Activated gamma-delta T cell (primary cell): ENCODE data around the gene ATP2C2.
"Not testable (repeated sequence)": the region's sequence is repeated elsewhere in the genome, so short reads cannot be mapped to it uniquely, and the experiment has no call there.

Experiments used
- DNase-seq: peaks from one replicate; lab custom pipeline; 2025; lab: John Stamatoyannopoulos, UW

Gene ATP2C2

DNA sequence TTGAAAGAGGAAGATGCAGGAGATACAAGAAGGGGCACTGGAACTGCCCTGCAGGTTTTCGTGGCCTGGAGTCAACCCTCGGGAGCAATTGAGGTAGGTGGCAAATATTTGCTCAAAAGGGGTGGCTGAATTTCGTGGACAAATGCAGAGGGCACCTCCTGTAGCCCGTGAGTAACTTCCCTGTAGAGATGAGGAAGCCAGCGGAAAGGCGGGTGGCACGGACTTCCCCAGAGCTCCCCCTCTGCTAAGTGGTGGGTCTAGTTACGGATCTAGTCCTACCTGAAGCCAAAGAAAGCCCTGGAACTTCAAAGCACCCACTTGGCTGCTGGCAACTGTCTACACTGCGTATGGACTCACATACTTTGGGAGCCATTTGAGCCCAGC lies 1.0 kb upstream of the ATP2C2 start:
- no peak for DNase-seq

DNA sequence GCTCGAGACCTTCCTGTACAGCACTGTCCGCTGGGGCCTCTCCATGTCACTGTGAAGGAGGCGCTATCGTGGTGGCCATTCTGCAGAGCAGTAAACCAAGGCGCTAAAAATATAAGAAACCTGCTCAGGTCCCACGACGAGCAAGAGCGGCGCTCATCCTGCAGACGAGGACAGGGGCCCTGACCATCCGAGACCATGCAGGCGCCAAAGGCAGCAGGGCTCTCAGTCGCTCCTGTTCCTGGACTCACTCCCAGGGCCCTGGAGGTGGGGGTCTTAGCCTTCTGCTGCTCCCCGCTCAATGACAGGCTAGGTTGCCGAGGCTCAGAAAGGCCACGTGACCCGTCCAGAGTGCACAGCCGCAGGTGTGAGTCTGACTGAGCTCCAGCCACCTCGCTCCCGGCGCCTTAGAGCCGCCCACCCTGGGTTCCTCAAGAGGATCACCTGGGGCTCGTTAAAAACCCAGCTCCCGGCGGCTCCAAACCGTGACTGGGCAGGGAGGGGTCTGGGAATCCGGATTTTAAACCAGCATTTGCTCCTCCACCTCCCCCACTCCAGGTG lies 509 bp upstream of the ATP2C2 start:
- DNase-seq = no peak

DNA sequence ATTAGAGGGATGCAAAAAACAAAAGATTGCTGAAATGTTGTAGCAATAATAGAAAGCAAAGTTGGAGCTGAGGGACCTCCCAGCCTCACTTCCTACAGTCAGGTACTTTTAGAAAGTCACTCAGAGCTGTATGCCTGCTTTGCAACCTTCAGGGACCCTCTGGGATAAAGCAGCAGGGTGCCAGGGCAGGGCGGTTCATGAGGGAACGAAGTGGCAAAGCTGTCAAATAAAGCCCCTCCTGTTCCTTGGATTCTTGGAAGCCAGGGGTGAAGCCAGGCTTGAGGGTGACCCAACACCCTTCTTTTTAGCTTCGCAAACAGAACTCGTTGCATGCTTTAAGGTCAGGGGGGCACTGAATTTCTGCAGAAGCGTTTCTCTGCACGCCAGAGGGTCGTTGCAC lies 767 bp downstream of the ATP2C2 start:
- no peak for DNase-seq

DNA sequence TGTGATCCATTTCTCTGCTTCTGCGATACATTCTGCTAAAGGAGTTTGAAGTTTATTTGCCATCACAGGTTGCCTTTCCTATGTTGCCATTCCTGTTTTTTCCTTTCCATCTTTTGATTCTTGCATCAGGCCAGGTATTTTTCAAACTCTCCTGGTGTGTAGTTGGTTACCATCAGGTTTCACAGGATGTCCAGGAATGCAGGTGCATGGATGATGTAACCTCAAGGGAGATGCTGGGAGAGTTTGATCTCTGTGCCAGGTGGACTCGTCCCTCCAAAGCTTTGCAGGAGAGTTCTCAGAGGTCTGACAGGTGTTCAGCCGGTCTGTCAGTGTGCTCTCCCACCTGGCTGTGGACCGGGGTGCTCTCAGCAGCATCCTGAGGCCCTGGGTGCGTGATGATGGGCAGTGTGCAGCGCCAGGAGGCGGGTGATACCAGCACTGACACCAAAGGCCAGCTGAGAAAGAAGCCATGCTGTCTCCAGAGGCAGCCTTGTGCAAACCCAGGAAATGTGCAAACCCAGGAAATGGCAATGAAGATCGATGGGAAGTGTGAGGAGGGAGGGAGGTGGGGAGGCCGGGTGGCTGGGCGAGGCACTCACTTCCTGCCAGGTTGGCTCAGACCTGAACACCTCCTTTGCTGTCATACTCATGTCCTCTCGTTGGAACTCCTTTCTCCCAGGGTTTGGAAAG lies 1.7 kb downstream of the ATP2C2 start:
- no peak for DNase-seq

DNA sequence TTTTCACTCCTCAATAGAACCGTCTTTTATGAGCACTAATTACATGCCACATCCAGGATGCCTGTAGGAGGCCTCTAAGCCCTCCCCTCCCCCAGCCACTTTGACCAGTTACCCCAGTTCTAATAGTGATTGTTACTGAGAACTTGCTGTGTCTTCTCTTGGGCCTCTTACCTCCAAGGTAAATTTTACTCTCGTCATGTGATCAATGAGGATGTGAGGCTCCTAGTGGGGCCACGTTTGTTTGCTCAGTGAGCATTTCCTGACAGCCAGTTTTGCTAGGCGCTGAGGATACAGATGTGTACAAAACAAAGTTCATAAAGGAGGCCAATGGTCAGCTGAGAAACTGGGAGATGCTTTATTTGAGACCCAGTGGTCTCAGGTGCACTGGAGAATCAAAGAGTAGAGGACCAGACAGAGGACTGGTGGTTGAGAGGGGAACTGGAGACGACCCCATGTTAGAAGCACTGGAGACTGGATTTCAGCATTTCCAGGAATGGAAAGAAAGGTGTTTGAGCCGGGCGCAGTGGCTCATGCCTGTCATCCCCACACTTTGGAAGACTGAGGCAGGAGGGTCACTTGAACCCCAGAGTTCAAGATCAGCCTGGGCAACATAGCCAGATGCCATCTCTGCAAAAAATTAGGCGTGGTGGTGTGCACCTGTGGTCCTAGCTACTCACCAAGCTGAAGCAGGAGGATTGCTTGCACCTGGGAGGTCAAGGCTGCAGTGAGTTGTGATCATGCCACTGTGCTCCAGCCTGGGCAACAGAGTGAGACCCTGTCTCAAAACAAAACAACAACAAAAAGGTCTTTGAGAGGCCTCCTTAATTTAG lies 2.6 kb downstream of the ATP2C2 start:
- no peak for DNase-seq

DNA sequence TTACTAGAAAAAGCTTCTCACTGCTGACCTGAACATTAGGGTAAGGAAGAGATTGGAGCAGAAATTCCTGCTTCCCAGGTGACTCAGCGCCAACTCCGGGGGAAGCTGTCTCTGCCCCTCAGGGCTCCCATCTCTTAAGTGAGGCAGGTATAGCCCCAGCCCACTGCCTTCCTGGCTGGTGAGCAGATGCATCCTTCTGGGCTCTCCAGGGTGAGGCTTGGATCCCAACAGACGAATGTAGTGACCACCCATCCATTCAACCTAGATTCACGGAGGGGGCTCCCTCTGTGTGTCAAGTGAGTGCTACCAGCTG lies 3.2 kb downstream of the ATP2C2 start:
- no peak for DNase-seq

DNA sequence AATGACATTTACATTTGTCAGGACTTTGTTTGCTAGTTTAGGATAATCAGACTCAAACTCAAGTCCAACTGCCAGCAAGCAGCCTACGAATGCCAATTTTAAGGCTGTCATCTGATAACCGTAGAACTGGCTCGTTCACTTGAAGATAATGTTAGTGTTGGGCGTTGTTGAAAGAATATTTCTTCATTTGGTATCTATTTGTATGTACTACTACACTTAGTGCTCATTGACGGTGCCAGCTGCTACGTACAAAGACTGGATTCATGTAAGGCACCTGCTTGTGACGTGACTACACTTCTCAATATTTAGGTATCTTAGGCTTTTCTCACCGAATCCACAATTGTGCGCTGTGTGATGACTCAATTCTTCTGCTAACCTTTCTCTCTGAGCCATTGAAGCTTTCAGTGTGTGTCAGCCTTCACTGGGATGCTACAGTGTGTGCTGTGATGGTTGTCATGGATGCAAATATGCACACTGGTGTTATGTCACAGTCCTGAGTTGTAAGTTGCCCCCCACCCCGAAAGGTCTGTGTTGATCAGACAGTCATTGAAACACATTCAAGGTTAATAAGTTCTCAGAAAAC lies 5.7 kb downstream of the ATP2C2 start:
- no peak for DNase-seq

DNA sequence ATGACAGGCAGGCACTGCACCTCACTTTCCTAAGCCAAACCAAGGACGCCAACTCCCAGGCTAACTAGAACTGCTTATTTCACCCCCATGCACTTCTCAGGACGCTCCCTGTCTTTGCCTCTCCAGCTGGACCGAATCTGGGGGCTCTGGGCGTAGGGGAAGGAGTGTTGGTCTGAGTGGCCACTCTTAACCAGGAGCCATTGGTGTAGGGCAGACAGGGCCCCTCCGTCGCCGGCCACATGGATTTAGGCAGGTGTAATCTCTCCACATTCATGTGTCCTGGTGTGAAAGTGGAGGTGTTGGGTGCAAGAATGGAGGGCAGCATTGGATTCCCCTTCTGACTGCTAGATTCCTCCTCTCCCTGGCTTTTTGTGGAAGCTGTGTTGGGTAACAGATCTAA lies 9.8 kb downstream of the ATP2C2 start:
- no peak for DNase-seq

DNA sequence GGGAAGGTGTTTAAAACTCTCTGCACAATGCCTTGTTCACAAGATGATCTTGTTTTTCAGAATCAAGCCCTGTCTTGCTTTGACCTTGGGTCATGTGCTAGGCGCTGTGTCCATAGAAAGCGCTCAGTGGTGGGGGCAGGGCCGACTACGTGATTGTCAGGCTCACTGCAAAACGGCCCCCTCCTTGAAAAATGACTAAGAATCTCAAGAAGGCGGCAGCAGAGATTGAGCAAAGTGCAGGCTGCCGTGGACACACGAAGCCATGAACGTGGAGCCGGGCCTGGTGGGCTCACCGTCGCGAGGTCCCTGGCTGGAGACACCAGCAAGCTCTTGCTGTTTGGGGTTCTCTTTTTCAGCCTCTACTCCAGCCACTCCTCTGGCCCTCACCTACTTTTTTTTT lies 10.2 kb downstream of the ATP2C2 start:
- DNase-seq = no peak

DNA sequence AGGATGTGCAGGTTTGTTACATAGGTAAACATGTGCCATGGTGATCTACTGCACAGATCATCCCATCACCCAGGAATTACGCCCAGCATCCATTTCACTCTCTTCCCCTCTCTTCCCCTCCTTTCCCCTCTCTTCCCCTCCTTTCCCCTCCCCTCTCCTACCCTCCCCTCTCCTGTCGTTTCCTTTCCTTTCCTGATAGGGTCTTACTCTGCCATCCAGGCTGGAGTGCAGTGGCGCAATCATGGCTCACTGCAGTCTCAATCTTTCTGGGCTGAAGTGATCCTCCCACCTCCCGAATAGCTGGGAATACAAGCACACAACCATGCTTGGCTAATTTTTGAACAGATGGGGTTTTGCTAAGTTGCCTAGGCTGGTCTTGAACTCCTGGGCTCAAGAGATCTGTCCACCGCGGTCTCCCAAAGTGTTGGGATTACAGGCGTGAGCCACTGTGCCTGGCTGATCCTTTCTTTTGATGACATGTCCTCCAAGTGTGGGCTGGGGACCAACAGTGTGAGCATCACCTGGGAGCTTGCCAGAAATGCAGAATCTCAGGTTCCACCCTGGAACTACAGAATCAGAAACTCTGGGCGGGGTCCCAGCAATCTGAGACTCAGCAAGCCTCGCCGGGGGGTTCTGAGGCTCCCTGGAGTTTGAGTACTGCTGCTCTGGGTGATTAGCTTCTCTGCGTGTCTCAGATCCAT lies 10.8 kb downstream of the ATP2C2 start:
- DNase-seq = no peak

DNA sequence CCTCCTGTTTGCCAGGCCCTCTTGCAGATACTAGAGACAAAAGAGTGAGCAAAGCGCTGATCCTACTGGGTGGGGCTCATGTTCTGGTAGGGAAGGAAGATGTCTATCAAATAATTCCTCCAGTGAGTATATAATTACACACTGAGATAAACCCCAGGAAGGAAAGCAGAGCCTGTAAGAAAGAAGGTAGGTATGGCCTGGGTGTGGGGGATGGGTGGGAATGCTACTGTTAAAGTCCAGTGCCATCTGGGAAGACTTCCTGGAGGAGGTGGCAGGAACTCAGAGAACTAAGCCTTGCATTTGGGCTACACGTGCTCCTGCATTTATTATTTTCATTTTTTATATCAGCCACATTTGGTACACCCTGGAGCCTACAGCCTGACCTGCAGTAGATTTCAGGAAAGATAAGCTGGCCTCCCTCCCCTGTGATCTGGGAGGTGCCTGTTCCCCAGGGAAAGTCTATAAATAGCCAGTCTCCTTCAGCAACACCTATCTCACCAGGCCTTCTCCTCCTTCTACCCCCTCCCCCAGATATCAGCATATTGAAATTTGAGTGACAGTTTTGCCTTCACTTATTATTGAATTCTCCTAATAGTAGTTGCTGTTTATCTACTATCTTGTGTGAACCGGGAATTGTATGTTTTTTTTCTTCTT lies 11.5 kb downstream of the ATP2C2 start:
- DNase-seq = no peak

DNA sequence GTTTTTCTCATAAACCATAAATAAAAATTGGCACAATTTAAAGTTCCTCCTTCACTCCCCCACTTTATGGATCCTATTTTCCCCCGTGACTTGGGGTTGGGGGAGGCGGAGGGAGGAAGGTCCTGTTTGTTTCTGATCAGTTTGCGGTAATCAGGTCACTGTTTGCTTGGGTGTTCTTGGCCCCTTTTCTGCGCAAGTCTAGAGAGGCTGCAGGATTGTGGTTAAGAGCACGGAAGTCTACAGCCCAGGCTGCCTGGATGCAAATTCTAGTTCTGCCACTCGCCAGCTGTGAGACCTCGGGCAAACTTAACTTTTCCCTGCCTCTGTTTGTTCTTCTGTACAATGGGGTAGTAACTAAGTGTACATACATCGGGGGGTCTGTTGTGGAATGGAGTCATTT lies 12.1 kb downstream of the ATP2C2 start:
- no peak for DNase-seq

DNA sequence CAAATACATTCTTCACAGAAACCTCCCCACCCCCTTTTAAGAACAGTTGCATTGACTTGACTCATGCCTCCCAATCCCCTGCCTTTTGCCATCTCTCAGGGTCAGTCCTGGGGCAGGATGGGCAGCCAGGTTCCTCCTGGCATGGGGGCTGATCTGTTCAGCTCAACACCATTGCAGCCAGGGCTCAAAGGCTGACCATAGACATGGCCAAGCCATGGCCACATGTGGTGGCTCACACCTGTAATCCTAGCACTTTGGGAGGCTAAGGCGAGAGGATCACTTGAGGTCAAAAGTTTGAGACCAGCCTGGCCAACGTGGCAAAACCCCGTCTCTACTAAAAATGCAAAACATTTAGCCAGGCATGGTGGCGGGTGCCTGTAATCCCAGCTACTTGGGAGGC lies 14.1 kb downstream of the ATP2C2 start:
- no peak for DNase-seq

DNA sequence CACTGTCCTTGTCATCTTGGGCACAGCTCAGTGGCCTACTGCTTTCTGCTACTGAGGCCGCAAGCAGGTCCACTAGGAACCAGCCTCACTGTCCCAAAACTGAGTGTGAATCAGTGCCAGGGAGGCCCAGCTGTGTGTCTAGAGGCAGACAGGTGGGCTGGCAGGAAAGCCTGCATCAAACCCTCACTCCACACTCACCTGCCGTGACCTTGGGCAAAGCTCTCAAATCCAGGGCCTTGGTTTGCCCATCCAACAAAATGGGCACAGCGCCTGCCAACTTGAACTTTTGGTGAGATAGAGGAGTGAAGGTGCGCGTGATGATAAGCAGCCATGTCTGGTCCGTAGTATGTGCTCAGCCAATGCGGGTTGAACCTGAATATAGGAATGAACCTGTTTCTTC lies 14.8 kb downstream of the ATP2C2 start:
- no peak for DNase-seq

DNA sequence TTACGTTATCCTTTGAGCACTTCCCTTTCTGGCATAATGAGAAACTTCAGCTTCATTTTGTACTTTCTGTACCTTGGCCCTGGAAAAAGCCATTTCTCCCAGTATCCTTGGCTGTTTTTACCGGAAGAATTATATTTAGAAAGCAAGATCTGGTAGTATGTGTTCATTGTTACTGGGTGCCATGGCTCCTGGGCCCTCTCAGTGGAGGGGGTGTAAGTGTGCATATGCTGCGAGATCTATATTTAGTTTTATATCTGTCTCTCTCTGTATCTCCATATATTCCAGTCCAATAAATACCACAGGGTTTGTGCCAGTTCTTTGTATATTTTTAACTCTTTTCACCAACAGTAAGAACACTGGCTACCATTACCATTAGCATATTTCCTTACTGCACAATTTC lies 17.7 kb downstream of the ATP2C2 start:
- no peak for DNase-seq

DNA sequence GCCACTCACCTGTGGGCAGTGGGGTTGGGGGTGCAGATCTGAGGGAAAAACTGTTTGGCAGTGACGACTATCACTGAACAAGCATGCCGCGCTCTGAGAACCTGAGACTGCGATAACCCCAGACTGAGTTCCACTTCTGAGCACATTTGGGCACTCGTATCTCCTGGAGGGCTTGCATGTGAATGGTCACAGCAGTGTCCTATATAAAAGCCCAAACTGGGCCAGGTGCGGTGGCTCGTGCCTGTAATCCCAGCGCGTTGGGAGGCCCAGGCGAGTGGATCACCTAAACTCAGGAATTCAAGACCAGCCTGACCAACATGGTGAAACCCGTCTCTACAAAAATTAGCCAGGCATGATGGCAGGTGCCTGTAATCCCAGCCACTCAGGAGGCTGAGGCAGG lies 18.7 kb downstream of the ATP2C2 start:
- DNase-seq = no peak

DNA sequence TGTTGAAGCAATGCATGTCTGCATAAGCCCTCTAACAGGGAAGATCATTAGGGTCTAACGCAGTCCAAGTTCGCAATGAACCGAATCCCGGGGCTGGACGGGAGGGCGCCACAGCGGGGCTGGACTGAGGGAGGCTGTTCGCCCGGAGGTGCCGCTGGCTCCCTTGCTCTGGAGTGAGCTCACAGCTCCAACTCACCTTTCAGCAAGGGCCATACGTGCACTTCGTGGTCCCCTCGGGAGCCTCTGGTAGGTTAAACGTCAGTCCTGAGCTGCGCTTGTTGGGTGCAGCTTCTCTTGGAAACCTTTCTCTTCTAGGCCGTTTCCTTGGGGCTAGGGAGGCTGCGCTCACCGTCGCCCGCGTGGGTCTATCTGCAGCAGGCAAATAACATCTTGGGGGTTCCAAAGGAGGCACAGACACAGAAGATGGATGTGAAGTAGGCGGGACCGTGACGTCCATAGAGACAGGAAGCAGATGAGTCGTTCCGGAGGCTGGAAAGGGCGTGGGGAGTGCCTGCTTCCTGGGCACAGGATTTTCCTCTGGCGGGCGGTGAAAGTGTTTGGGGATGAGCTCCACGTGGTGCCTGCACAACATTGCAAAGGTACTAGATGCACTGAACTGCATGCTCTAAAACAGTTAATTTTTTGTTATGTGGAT lies 21.9 kb downstream of the ATP2C2 start:
- DNase-seq = no peak

DNA sequence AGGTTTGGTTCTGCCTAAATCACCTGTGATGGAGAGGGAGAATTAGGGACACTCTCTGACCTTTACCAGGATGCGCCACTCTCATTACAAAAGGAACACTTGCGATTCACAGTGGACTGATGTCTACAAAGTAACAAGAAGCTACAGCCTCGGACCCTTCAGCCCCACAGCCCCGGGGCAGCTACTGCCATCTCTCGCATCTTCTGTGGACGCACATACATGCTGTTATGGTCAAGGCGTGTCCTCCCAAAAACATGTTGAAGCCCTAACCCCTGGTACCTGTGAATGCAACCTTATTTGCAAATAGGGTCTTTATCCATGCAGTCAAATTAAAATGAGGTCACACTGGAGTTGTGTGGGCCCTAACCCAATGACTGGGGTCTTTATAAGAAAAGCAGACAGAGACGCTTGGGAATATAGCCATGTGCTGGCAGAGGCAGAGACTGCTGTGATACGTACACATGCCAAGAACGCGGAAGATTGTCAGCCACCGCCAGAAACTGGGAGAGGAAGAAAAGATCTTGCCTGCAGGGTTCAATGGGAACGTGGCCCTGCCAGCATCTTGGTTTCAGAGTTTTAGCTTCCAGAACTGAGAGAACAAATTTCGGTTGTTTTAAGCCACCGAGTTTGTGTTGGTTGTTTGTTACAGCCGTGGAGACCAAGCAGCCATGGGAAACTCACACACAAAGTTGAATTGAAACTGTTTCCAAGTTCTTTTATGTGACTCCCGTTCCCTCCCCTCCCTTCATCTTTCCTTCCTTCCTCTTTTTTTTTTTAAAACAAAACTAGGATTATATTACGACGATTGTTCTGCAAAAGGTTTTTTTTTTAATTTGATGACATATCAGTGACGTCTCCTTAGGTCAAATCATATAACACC lies 23.1 kb downstream of the ATP2C2 start:
- no peak for DNase-seq

DNA sequence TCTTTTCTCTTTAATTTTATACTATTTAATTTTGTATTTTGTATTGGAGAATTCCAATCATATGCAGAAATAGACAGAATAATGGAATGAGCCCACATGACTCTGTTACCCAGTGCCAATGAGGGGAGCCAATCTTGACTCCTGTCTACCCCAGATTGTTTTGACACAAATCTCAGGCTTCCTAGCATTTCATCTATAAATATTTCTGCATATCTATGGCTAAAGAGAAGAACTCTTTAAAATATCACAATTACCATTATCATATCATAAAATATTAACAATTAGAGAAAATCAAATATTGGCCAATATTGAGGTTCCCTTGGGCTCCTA lies 23.7 kb downstream of the ATP2C2 start:
- DNase-seq = no peak

DNA sequence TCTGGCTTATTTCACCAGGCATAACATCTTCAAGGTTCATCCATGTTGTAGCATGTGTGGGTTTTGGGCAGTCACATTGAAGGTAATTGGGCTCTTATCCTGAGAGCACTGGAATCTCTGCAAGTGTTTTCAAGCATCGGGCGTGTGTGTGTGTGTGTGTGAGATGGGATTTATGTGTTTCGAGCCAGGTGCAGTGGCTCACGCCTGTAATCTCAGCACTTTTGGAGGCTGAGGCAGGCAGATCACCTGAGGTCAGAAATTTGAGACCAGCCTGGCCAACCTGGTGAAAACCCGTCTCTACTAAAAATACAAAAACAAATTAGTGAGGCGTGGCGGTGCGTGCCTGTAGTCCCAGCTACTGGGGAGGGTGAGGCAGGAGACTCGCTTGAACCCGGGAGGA lies 27.7 kb downstream of the ATP2C2 start:
- not testable (repeated sequence) for DNase-seq
